ENCODE data around the gene RBM33. TPM values are rescaled to one million over a fixed set of nuclear protein-coding genes. Genes with fewer than 3 reads are reported as not detected.

RBM33 gene
- total RNA-seq, 2 experiments from 2014 or later, result 81.4 to 85.6 TPM

GRCh38 chr7:155809947-155810769 is 165.7 kb downstream of the RBM33 start:
- Mint-ChIP-seq H3K4me1 (ENCODE audit: low read depth) (peaks cover 23% of the 10 kb centered on the region), H3K9me3 (ENCODE audit: insufficient read depth) (no peaks in the 10 kb centered on the region), H3K36me3 (ENCODE audit: low read depth) (no peaks in the 10 kb centered on the region), H3K27ac (no peak overlapping the region), H3K4me3 (no peak overlapping the region), H3K27me3 (ENCODE audit: low read depth) (peaks cover 74% of the 10 kb centered on the region)
- DNase-seq (no peak), ATAC-seq (no peak)
- CTCF ChIA-PET, result no interaction called here
- POLR2A ChIA-PET, result no interaction called here

DNA sequence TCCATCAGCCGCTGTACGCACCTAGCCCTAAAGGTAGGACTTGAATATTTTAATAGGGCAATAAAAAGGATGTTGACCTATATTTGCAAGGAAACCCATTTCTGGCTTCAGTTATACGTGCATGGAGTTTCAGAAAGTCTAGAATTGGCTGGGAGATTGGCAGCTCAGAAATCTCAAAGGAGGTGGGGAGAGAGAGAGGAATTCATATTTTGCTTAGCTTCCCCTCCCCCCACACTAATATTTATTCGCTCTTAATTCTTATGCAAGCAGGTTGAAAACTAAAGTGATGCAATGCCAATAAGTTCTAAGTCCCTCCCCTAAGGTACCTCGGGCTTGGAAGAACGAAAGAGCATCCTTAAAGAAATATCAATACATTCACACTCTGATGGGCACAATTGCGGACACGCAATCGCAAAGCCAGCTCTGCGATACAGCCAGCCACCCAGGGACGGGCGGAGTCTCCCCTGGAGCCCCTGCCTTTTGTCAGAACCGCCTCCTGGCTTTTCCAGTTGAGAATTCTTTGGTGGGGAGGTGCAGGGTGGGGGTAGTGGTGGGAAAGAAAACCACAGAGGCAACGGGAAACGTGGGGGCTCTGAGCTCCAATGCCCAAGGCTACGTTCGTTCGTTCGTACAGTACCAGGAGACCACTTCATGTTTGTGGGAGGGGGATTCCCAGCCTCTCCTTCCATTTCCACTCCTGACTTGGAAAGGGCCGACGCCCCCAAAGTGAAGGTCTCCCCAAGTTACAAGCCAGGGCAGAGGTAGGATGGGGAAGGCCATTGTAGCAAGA is 166.5 kb downstream of the RBM33 start:
- Mint-ChIP-seq H3K4me1 (ENCODE audit: low read depth) (peaks cover 27% of the 10 kb centered on the region), H3K27ac (no peak overlapping the region), H3K4me3 (no peak overlapping the region), H3K36me3 (ENCODE audit: low read depth) (no peaks in the 10 kb centered on the region), H3K9me3 (ENCODE audit: insufficient read depth) (no peaks in the 10 kb centered on the region), H3K27me3 (ENCODE audit: low read depth) (peaks cover 77% of the 10 kb centered on the region)
- POLR2A ChIA-PET, result no interaction called here
- DNase-seq (no peak), ATAC-seq (no peak)
- CTCF ChIA-PET, result no interaction called here

- no peak overlapping the region for H3K4me3 Mint-ChIP-seq
- no peak overlapping the region for H3K27ac Mint-ChIP-seq
- DNase-seq, result no peak
- ChIA-PET CTCF (no interaction called here), POLR2A (no interaction called here)
- H3K9me3 Mint-ChIP-seq (ENCODE audit: insufficient read depth), result no peaks in the 10 kb centered on the region
- peaks cover 24% of the 10 kb centered on the region for H3K4me1 Mint-ChIP-seq (ENCODE audit: low read depth)
- H3K36me3 Mint-ChIP-seq (ENCODE audit: low read depth), result no peaks in the 10 kb centered on the region
- ATAC-seq, result no peak
- H3K27me3 Mint-ChIP-seq (ENCODE audit: low read depth), result peaks cover 72% of the 10 kb centered on the region
Observed at GRCh38 chr7:155811560-155811894, 167.1 kb downstream of the RBM33 start.

GRCh38 chr7:155811895-155812761 is 167.7 kb downstream of the RBM33 start, which contains the start of gene SHH:
Gene SHH (minus strand): TSS chr7:155812463. CDS start chr7:155812122, 341 bp downstream.
- POLR2A ChIA-PET, result no interaction called here
- DNase-seq (no peak), ATAC-seq (no peak)
- H3K36me3 Mint-ChIP-seq (ENCODE audit: low read depth), result no peaks in the 10 kb centered on the region
- H3K27ac Mint-ChIP-seq, result no peak within 1 kb of the TSS
- H3K4me1 Mint-ChIP-seq (ENCODE audit: low read depth), result peaks cover 23% of the 10 kb centered on the region
- CTCF ChIA-PET, result interaction anchor here (0.8 kb wide), 1 partner anchor 398 kb away, joined by 3 read pairs; no protein-coding TSS in a partner anchor
- H3K9me3 Mint-ChIP-seq (ENCODE audit: insufficient read depth), result no peaks in the 10 kb centered on the region
- peaks cover 67% of the 10 kb centered on the region for H3K27me3 Mint-ChIP-seq (ENCODE audit: low read depth)
- no peak within 1 kb of the TSS for H3K4me3 Mint-ChIP-seq

DNA sequence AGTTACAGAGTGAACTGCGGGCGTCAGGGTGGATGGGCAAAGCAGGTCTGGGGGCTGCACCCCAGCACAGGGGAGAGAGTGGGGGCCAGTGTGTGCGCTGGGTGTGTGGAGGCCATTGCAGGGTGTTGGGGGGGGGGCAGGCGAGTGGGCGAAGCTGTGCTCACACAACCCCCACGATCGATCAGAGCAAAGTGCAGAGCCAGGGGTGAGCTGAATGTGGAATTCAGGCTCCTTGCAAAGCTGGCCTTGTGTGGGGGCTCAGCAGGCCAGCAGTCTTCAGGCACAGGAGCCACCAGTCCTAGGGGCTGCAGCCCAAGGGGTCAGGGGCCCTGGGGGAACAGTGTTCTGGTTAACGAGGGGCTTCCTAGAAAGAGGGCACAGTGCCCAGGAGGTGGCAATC is 168.7 kb downstream of the RBM33 start:
- no peak for DNase-seq
- no peak overlapping the region for H3K4me3 Mint-ChIP-seq
- H3K27ac Mint-ChIP-seq, result no peak overlapping the region
- ATAC-seq, result no peak
- CTCF ChIA-PET, result interaction anchor here (0.6 kb wide), 1 partner anchor 194 kb away, joined by 3 read pairs; no protein-coding TSS in a partner anchor
- H3K4me1 Mint-ChIP-seq (ENCODE audit: low read depth), result peaks cover 15% of the 10 kb centered on the region
- POLR2A ChIA-PET, result interaction anchor here (0.6 kb wide), 1 partner anchor 625 kb away, joined by 5 read pairs; no protein-coding TSS in a partner anchor
- H3K27me3 Mint-ChIP-seq (ENCODE audit: low read depth), result peaks cover 57% of the 10 kb centered on the region
- no peaks in the 10 kb centered on the region for H3K36me3 Mint-ChIP-seq (ENCODE audit: low read depth)
- no peaks in the 10 kb centered on the region for H3K9me3 Mint-ChIP-seq (ENCODE audit: insufficient read depth)

DNA sequence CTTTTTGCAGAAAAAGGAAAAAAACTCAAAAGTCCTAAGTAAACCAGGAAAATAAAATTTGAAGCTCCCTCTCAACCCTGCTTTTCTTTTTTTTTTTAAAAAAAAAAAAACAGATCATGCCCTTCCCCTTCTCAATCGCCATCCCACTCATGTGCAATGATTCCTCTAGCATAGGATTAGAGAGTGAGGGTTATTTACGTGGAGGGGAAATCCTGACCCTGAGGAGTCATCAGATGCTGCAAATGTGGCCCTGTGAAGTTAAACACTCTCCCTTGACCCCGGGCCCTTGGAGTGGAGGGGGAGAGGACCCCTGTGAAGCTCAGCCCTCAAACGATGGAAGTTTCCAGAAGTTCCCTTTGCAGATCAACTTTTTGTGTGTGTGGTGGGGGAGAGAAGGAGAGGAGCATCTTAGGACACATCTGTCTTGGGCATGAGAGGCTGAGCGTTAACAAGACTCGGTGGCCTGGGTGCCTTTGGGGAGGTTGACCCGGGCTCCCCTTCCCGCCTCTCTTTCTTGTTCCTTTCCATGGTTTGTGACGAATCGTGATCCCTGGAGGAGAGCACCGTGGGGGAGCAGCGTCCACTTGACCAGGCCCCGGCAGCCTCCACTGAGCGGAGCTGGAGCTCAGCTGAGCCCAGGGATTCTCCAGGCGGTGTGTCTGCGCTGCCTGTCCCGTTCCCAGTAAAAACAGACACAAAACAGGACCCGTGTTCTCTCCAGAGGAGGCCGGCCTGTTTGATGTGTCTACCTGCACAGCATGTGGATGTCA is 169.3 kb downstream of the RBM33 start:
- ATAC-seq, result no peak
- Mint-ChIP-seq H3K4me1 (ENCODE audit: low read depth) (peaks cover 15% of the 10 kb centered on the region), H3K27me3 (ENCODE audit: low read depth) (peaks cover 56% of the 10 kb centered on the region), H3K9me3 (ENCODE audit: insufficient read depth) (no peaks in the 10 kb centered on the region), H3K27ac (no peak overlapping the region), H3K36me3 (ENCODE audit: low read depth) (no peaks in the 10 kb centered on the region), H3K4me3 (no peak overlapping the region)
- DNase-seq, result no peak
- POLR2A ChIA-PET, result interaction anchor here (0.6 kb wide), 1 partner anchor 624 kb away, joined by 5 read pairs; no protein-coding TSS in a partner anchor
- CTCF ChIA-PET, result interaction anchor here (0.6 kb wide), 1 partner anchor 195 kb away, joined by 3 read pairs; no protein-coding TSS in a partner anchor

DNA sequence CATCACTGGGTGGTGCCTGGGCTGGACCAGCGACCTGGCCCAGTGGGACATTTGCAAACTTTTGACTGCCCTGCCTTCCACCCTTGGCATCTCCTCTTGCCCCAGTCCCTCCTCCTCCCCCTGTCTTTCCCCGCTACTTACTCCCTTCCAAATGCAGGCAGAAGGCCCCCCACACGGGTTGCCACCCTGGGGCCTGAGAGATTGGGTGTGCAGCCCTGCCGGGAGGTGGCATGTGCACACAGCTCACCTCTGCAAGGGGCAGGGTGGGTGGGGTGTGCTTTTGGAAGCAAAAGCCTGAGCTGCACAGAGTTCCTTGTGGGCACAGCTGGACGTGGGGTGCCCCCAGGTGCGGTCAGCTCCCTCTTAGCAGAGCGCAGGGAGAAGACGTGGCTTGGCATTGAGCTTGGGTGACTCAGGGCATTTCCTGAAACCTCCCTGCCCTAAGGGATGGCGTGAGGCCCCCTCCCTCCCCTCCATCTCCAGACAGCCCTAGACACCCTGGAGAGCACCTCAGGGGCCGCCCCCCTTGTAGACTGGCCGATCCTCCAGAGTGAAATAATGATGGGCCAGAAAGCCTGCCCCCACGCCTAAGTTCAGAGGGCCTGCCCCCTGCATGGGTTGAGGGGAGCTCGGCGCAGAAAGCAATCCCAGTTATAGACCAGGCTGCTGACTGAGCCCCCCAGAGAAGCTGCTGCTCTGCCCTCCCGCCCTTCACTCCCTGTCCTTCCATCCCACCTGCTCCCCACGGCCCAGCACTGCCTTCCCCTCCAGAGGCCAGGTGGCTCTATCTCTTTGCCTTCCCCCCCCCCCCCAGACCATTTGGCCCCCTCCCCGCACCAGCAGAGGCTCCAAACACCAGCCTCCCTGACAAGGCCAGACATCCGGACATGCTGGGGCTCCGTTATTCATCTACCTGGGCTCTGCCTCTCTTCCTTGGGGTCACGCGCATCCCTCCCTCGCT is 170.1 kb downstream of the RBM33 start:
- CTCF ChIA-PET, result no interaction called here
- no peak for DNase-seq
- POLR2A ChIA-PET, result no interaction called here
- Mint-ChIP-seq H3K4me1 (ENCODE audit: low read depth) (peaks cover 12% of the 10 kb centered on the region), H3K9me3 (ENCODE audit: insufficient read depth) (no peaks in the 10 kb centered on the region), H3K27ac (no peak overlapping the region), H3K36me3 (ENCODE audit: low read depth) (no peaks in the 10 kb centered on the region), H3K4me3 (no peak overlapping the region), H3K27me3 (ENCODE audit: low read depth) (peaks cover 49% of the 10 kb centered on the region)
- no peak for ATAC-seq

GRCh38 chr7:155815332-155816191 is 171.1 kb downstream of the RBM33 start:
- H3K4me1 Mint-ChIP-seq (ENCODE audit: low read depth), result peaks cover 12% of the 10 kb centered on the region
- ChIA-PET POLR2A (no interaction called here), CTCF (interaction anchor here (0.7 kb wide), 1 partner anchor 993 kb away, joined by 3 read pairs; no protein-coding TSS in a partner anchor)
- no peaks in the 10 kb centered on the region for H3K9me3 Mint-ChIP-seq (ENCODE audit: insufficient read depth)
- H3K36me3 Mint-ChIP-seq (ENCODE audit: low read depth), result no peaks in the 10 kb centered on the region
- no peak overlapping the region for H3K4me3 Mint-ChIP-seq
- peaks cover 44% of the 10 kb centered on the region for H3K27me3 Mint-ChIP-seq (ENCODE audit: low read depth)
- no peak overlapping the region for H3K27ac Mint-ChIP-seq
- peak; percentile 75 for DNase-seq
- peak; percentile 87 for ATAC-seq

- peaks cover 39% of the 10 kb centered on the region for H3K27me3 Mint-ChIP-seq (ENCODE audit: low read depth)
- ATAC-seq, result no peak
- no peaks in the 10 kb centered on the region for H3K36me3 Mint-ChIP-seq (ENCODE audit: low read depth)
- H3K4me3 Mint-ChIP-seq, result no peak overlapping the region
- H3K9me3 Mint-ChIP-seq (ENCODE audit: insufficient read depth), result no peaks in the 10 kb centered on the region
- CTCF ChIA-PET, result interaction anchor here (0.7 kb wide), 1 partner anchor 992 kb away, joined by 3 read pairs; no protein-coding TSS in a partner anchor
- POLR2A ChIA-PET, result no interaction called here
- H3K4me1 Mint-ChIP-seq (ENCODE audit: low read depth), result peaks cover 12% of the 10 kb centered on the region
- no peak for DNase-seq
- no peak overlapping the region for H3K27ac Mint-ChIP-seq
Observed at GRCh38 chr7:155816192-155816508, 171.7 kb downstream of the RBM33 start.

All from activated CD8-positive, alpha-beta T cell treated with anti-CD3 and anti-CD28 coated beads, Interleukin-2, amount 10 ng/mL, durations not matched to agents 7 days and 5 days (primary cell).